Psoas muscle (tissue), 8 donors: Measurements from ENCODE around the gene CAPSL. TPM values are rescaled to one million over a fixed set of nuclear protein-coding genes. Genes with fewer than 3 reads are reported as not detected.
A peak's percentile ranks its signal among the peaks of the same experiment; 100 is the strongest.

Experiments used
- ATAC-seq, 4 donors: fragments of 200-7000 bp; cut with Tn5 transposase; one replicate each; pipeline ENCODE4 v1.9.1; 2020; ENCODE audit warnings: moderate library complexity in 3 of 4, mild to moderate bottlenecking in 2 of 4
- DNase-seq, 2 donors: peaks; one replicate each; pipeline ENCODE4 v3.0.0-alpha.2; 2020
- H3K27ac ChIP-seq: fragments of 200-600 bp; one replicate; pipeline ENCODE4 v1.8.0; 2022
- H3K27me3 ChIP-seq, 3 donors: fragments of 200-600 bp in 1 of 3; one replicate each; pipeline versions ENCODE4 v1.6.1 to v1.8.0; 2013 to 2022; ENCODE audit warnings: low read length in 2 of 3, mild to moderate bottlenecking in 2 of 3, moderate library complexity in 1 of 3; ENCODE audit not compliant: insufficient read depth in 3 of 3
- H3K36me3 ChIP-seq, 2 donors: fragments of 200-600 bp in 1 of 2; one replicate each; pipeline versions ENCODE4 v1.6.1 to v1.8.0; 2013 to 2022; ENCODE audit warnings: low read depth in 1 of 2, mild to moderate bottlenecking in 1 of 2, moderate library complexity in 1 of 2; ENCODE audit not compliant: insufficient read depth in 1 of 2
- H3K4me1 ChIP-seq: fragments of 200-600 bp; one replicate; pipeline ENCODE4 v1.8.0; 2022
- H3K4me3 ChIP-seq: fragments of 200-600 bp; one replicate; pipeline ENCODE4 v1.8.0; 2022; ENCODE audit warnings: mild to moderate bottlenecking
- H3K9me3 ChIP-seq: fragments of 200-600 bp; one replicate; pipeline ENCODE4 v1.8.0; 2022
- CTCF ChIP-seq: fragments of 200-600 bp; IDR thresholded peaks from one replicate; pipeline ENCODE4 v1.8.0; 2022; ENCODE audit warnings: antibody characterized with exemption
- WGBS, 3 donors: extraction: QIAGEN DNeasy Blood & Tissue Kit; methylation state at CpG; one replicate each; pipeline versions ENCODE4 v1.1.6 to v1.1.7; 2013; 5-methylcytosine and 5-hydroxymethylcytosine counted together
- intact Hi-C, 2 donors: fragments of 100-400 bp; cut with DNase I; formaldehyde crosslinking; loops; one replicate each; pipeline versions ENCODE4 v1.11.0 to v1.14.2; 2022
- polyA plus RNA-seq, 3 donors: library from polyadenylated mRNA; stranded (reverse); fragments of 200-250 nt; gene quantifications; one replicate each; pipeline ENCODE4 v1.2.3, GENCODE V29; 2013
- total RNA-seq, 4 donors: library from RNA; stranded (reverse); fragmentation: NEBNext Ultra II Directional in 2 of 4; extraction: Animal tissue kit (Norgen Biotek cat#: 25700) in 2 of 4; gene quantifications; one replicate each; pipeline versions ENCODE4 v1.2.1 to v1.2.4, GENCODE V29; 2021 to 2023
- donor health status: healthy with polysubstance abuse.
- donor health status: DM: no; HTN: no; CAD: no; lungs with moderate emphysema.
- donor health status: Bipolar disorder and iron deficiency.
- donor health status: healthy.
- donor health status: DM: yes; HTN: yes; CAD: no.
- donor health status: DM: no; HTN: no; CAD: no.
- donor health status: DM: no; HTN: no; CAD: no.
- donor health status: DM: yes; HTN: yes; CAD: no.

Gene CAPSL
- total and polyA plus RNA-seq, 7 donors: not detected

- WGBS, 3 donors: 83 to 86% (median 83%) methylated on average over 5 of the region's 5 CpGs
- H3K36me3 ChIP-seq: no peaks in the 10 kb centered on the region
- intact Hi-C loops: no loop called here
These were observed 33.4 kb upstream of the CAPSL start for GRCh38 chr5:35971878-35972210.

GRCh38 chr5:35971186-35971877 lies 32.9 kb upstream of the CAPSL start:
- no peak for TF ChIP-seq CTCF
- intact Hi-C loops: no loop called here

More at GRCh38 chr5:35971878-35972210, 33.4 kb upstream of the CAPSL start:
- H3K4me3 ChIP-seq: no peak overlapping the region
- no peaks in the 10 kb centered on the region for H3K27me3 ChIP-seq
- H3K9me3 ChIP-seq: no peaks in the 10 kb centered on the region
- no peak overlapping the region for H3K27ac ChIP-seq
- DNase-seq: no peak
- no peak for ATAC-seq
- H3K4me1 ChIP-seq: no peaks in the 10 kb centered on the region
- TF ChIP-seq CTCF: no peak

GRCh38 chr5:35963381-35963843 lies 25.0 kb upstream of the CAPSL start:
- no peaks in the 10 kb centered on the region for H3K9me3 ChIP-seq
- no peaks in the 10 kb centered on the region for H3K4me1 ChIP-seq
- ATAC-seq (peak in 2 of 4 donors; percentile 66 to 71), DNase-seq (no peak)
- WGBS, 3 donors: 45 to 50% (median 50%) methylated on average over 8 of the region's 8 CpGs
- H3K4me3 ChIP-seq: peak overlapping the region; percentile 29
- intact Hi-C loops: loop anchor here (2.0 kb wide), 2 partner anchors 77 to 125 kb away; no protein-coding TSS in a partner anchor
- peak; percentile 73 for TF ChIP-seq CTCF
- H3K27ac ChIP-seq: no peak overlapping the region
- H3K36me3 ChIP-seq: no peaks in the 10 kb centered on the region
- H3K27me3 ChIP-seq: no peaks in the 10 kb centered on the region

More at GRCh38 chr5:35971186-35971877, 32.9 kb upstream of the CAPSL start:
- H3K27me3 ChIP-seq: no peaks in the 10 kb centered on the region
- H3K4me1 ChIP-seq: no peaks in the 10 kb centered on the region
- no peak overlapping the region for H3K27ac ChIP-seq
- no peak for DNase-seq
- H3K4me3 ChIP-seq: no peak overlapping the region
- no peaks in the 10 kb centered on the region for H3K9me3 ChIP-seq
- H3K36me3 ChIP-seq: no peaks in the 10 kb centered on the region
- ATAC-seq: no peak
- 84 to 88% (median 87%) methylated on average over 4 of the region's 4 CpGs for WGBS, 3 donors

- WGBS, 3 donors: 59 to 79% (median 70%) methylated on average over 7 of the region's 7 CpGs
- intact Hi-C loops: no loop called here
- no peak overlapping the region for H3K4me3 ChIP-seq
These were observed 21.9 kb upstream of the CAPSL start for GRCh38 chr5:35960328-35960727.

More at GRCh38 chr5:35960328-35960727, 21.9 kb upstream of the CAPSL start:
- DNase-seq (no peak), ATAC-seq (no peak)
- H3K27me3 ChIP-seq: no peaks in the 10 kb centered on the region
- H3K4me1 ChIP-seq: no peaks in the 10 kb centered on the region
- H3K36me3 ChIP-seq: peaks cover 0 to 2% of the 10 kb centered on the region in 2 donors
- H3K27ac ChIP-seq: no peak overlapping the region
- TF ChIP-seq CTCF: no peak
- H3K9me3 ChIP-seq: no peaks in the 10 kb centered on the region
